K562 (cell line): ENCODE results near the gene IRF2.

Experiments
- CREM ChIP-seq: IDR thresholded peaks from 2 replicates; pipeline ENCODE4 v1.6.1; 2014; ENCODE audit warnings: antibody characterized with exemption, low read depth
- CTCF ChIP-seq, 3 experiments: IDR thresholded peaks in 2 of 3; conservative IDR thresholded peaks in 1 of 3; 2 replicates each; pipeline ENCODE4 v1.5.1; 2011 to 2012; ENCODE audit warnings: low read length in 3 of 3, mild to moderate bottlenecking in 3 of 3, control low read depth in 2 of 3, improper control_type of control experiment in 1 of 3, inconsistent platforms in 1 of 3, low read depth in 1 of 3, mixed read lengths in 1 of 3, moderate library complexity in 1 of 3; ENCODE audit not compliant: insufficient read depth in 2 of 3
- EP300 ChIP-seq: IDR thresholded peaks from 2 replicates; pipeline ENCODE4 v1.6.1; 2012; ENCODE audit warnings: low read length, improper control_type of control experiment
- MTA2 ChIP-seq: fragments of 450-650 bp; IDR thresholded peaks from 2 replicates; pipeline ENCODE4 v1.6.1; 2016; ENCODE audit warnings: low read depth
- PPARD ChIP-seq: fragments of 250-450 bp; sonication (Bioruptor Pico); IDR thresholded peaks from 2 replicates; pipeline ENCODE4 v1.8.0; 2022; ENCODE audit warnings: inconsistent platforms, mild to moderate bottlenecking, moderate library complexity
- RBM15 ChIP-seq: fragments of 200-400 bp; formaldehyde crosslinking; IDR thresholded peaks from 2 replicates; pipeline ENCODE4 v1.6.1; 2018; ENCODE audit warnings: mild to moderate bottlenecking, low read length, moderate library complexity; ENCODE audit not compliant: insufficient read depth
- REST ChIP-seq, 2 experiments: fragments of 450-650 bp; formaldehyde crosslinking in 1 of 2; IDR thresholded peaks; 2 replicates each; pipeline versions ENCODE4 v1.4.0 to v1.6.1; 2014 to 2020; ENCODE audit warnings: mild to moderate bottlenecking in 2 of 2, borderline replicate concordance in 1 of 2, low read depth in 1 of 2
- SMC3 ChIP-seq: conservative IDR thresholded peaks from 2 replicates; pipeline ENCODE4 v1.6.1; 2011; ENCODE audit warnings: low read depth, low read length, improper control_type of control experiment; ENCODE audit not compliant: insufficient read depth
- USF2 ChIP-seq: sonication (generic); formaldehyde crosslinking; IDR thresholded peaks from 2 replicates; pipeline ENCODE4 v1.5.0; 2020; ENCODE audit warnings: missing genetic modification reagents
- ZBTB1 ChIP-seq: sonication (generic); formaldehyde crosslinking; IDR thresholded peaks from 2 replicates; pipeline ENCODE4 v1.8.1; 2023; ENCODE audit warnings: missing genetic modification reagents, low read depth, mild to moderate bottlenecking, borderline replicate concordance
- ZBTB40 ChIP-seq, 2 experiments: fragments of 450-650 bp in 1 of 2; sonication (generic) in 1 of 2; formaldehyde crosslinking in 1 of 2; IDR thresholded peaks; 2 replicates each; pipeline versions ENCODE4 v1.7.1 to v1.9.0; 2016 to 2022; ENCODE audit warnings: inconsistent platforms in 1 of 2, mild to moderate bottlenecking in 1 of 2, missing genetic modification reagents in 1 of 2
- ZNF24 ChIP-seq: fragments of 450-650 bp; IDR thresholded peaks from 2 replicates; pipeline ENCODE4 v1.6.1; 2016
- ZNF408 ChIP-seq: fragments of 250-450 bp; sonication (Bioruptor Pico); IDR thresholded peaks from 2 replicates; pipeline ENCODE4 v1.4.0; 2020; ENCODE audit warnings: low read depth, mild to moderate bottlenecking, moderate library complexity

GRCh38 chr4:184423003-184423686 is 51.2 kb downstream of the IRF2 start:
- TF ChIP-seq RBM15 (no peak), ZBTB40 (IDR thresholded peaks at IDR 0.05) (no peak), ZBTB40 (CRISPR knock-in tag; IDR thresholded peaks at IDR 0.05) (no peak), ZNF408 (no peak), CTCF (IDR thresholded peaks at IDR 0.05 in 2 of 3, conservative IDR thresholded peaks at IDR 0.05 in 1 of 3; ENCODE audit: insufficient read depth in 2 of 3, low read depth in 1 of 3, low read length in 3 of 3) (no peak), SMC3 (no peak), ZBTB1 (CRISPR knock-in tag) (no peak), PPARD (CRISPR knock-in tag) (no peak), EP300 (no peak), MTA2 (no peak), USF2 (CRISPR knock-in tag) (no peak), ZNF24 (no peak), CREM (no peak), REST (IDR thresholded peaks at IDR 0.05; ENCODE audit: borderline replicate concordance) (no peak), REST (CRISPR knock-in tag; IDR thresholded peaks at IDR 0.05; ENCODE audit: low read depth) (no peak)
